ENCODE results near the gene DPP10. TPM values are rescaled to one million over a fixed set of nuclear protein-coding genes. Genes with fewer than 3 reads are reported as not detected.

DPP10 gene
- total RNA-seq, 1 donor from 2014 or later, result 73.0 TPM

GRCh38 chr2:114789989-114790388, 347.5 kb downstream of the DPP10 start:
- no peak for TF ChIP-seq CTCF (IDR thresholded peaks at IDR 0.05; ENCODE audit: unreplicated experiment)
- no peak for DNase-seq (ENCODE audit: low spot score in 2 of 2, unreplicated experiment in 2 of 2)
- Mint-ChIP-seq H3K4me3 (no peak overlapping the region), H3K36me3 (no peaks in the 10 kb centered on the region), H3K4me1 (no peaks in the 10 kb centered on the region), H3K27me3 (ENCODE audit: low read depth) (peaks cover 25% of the 10 kb centered on the region), H3K27ac (no peak overlapping the region), H3K9me3 (no peaks in the 10 kb centered on the region)

GRCh38 chr2:114797540-114797939, 355.1 kb downstream of the DPP10 start:
- no peak for TF ChIP-seq CTCF (IDR thresholded peaks at IDR 0.05; ENCODE audit: unreplicated experiment)
- DNase-seq (ENCODE audit: low spot score in 2 of 2, unreplicated experiment in 2 of 2), result no peak
- H3K4me3 Mint-ChIP-seq, result no peak overlapping the region
- H3K4me1 Mint-ChIP-seq, result no peaks in the 10 kb centered on the region
- no peaks in the 10 kb centered on the region for H3K9me3 Mint-ChIP-seq
- H3K27me3 Mint-ChIP-seq (ENCODE audit: low read depth), result peaks cover 2% of the 10 kb centered on the region
- no peak overlapping the region for H3K27ac Mint-ChIP-seq
- no peaks in the 10 kb centered on the region for H3K36me3 Mint-ChIP-seq

GRCh38 chr2:114797942-114798341, 355.5 kb downstream of the DPP10 start:
- H3K9me3 Mint-ChIP-seq, result no peaks in the 10 kb centered on the region

GRCh38 chr2:114800371-114800770, 357.9 kb downstream of the DPP10 start:
- peaks cover 7% of the 10 kb centered on the region for H3K9me3 Mint-ChIP-seq
- H3K27ac Mint-ChIP-seq, result no peak overlapping the region
- DNase-seq (ENCODE audit: low spot score in 2 of 2, unreplicated experiment in 2 of 2), result no peak
- peaks cover 6% of the 10 kb centered on the region for H3K27me3 Mint-ChIP-seq (ENCODE audit: low read depth)
- no peak overlapping the region for H3K4me3 Mint-ChIP-seq
- no peaks in the 10 kb centered on the region for H3K4me1 Mint-ChIP-seq
- H3K36me3 Mint-ChIP-seq, result no peaks in the 10 kb centered on the region
- TF ChIP-seq CTCF (IDR thresholded peaks at IDR 0.05; ENCODE audit: unreplicated experiment), result no peak

More at GRCh38 chr2:114797942-114798341, 355.5 kb downstream of the DPP10 start:
- Mint-ChIP-seq H3K4me3 (no peak overlapping the region), H3K4me1 (no peaks in the 10 kb centered on the region), H3K36me3 (no peaks in the 10 kb centered on the region), H3K27me3 (ENCODE audit: low read depth) (peaks cover 2% of the 10 kb centered on the region), H3K27ac (no peak overlapping the region)
- no peak for DNase-seq (ENCODE audit: low spot score in 2 of 2, unreplicated experiment in 2 of 2)
- TF ChIP-seq CTCF (IDR thresholded peaks at IDR 0.05; ENCODE audit: unreplicated experiment), result no peak

- Mint-ChIP-seq H3K4me3 (no peak overlapping the region), H3K36me3 (no peaks in the 10 kb centered on the region), H3K4me1 (no peaks in the 10 kb centered on the region), H3K27ac (no peak overlapping the region), H3K27me3 (ENCODE audit: low read depth) (peaks cover 6% of the 10 kb centered on the region), H3K9me3 (peaks cover 7% of the 10 kb centered on the region)
- TF ChIP-seq CTCF (IDR thresholded peaks at IDR 0.05; ENCODE audit: unreplicated experiment), result no peak
- DNase-seq (ENCODE audit: low spot score in 2 of 2, unreplicated experiment in 2 of 2), result no peak
Measured at GRCh38 chr2:114805195-114805594, 362.8 kb downstream of the DPP10 start.

- H3K4me3 Mint-ChIP-seq, result no peak overlapping the region
- H3K27me3 Mint-ChIP-seq (ENCODE audit: low read depth), result peaks cover 1% of the 10 kb centered on the region
- H3K9me3 Mint-ChIP-seq, result no peaks in the 10 kb centered on the region
- no peaks in the 10 kb centered on the region for H3K36me3 Mint-ChIP-seq
- no peak for TF ChIP-seq CTCF (IDR thresholded peaks at IDR 0.05; ENCODE audit: unreplicated experiment)
- no peaks in the 10 kb centered on the region for H3K4me1 Mint-ChIP-seq
- H3K27ac Mint-ChIP-seq, result no peak overlapping the region
- DNase-seq (ENCODE audit: low spot score in 2 of 2, unreplicated experiment in 2 of 2), result no peak
Measured at GRCh38 chr2:114810092-114810491, 367.7 kb downstream of the DPP10 start.
